K562 (cell line): ENCODE measurements around the gene PRR36. TPM values are rescaled to one million over a fixed set of nuclear protein-coding genes. Genes with fewer than 3 reads are reported as not detected.

Experiments used
- ATAC-seq: fragments of 200-7000 bp; cut with Tn5 transposase; 3 replicates; pipeline ENCODE4 v1.9.1; 2020; ENCODE audit warnings: moderate library complexity
- BruUV-seq: library from RNA; stranded (reverse); fragments of 400-500 nt; replicated peaks from 2 replicates; lab custom pipeline; 2021; lab: Mats Ljungman, UMichigan
- CTCF ChIA-PET: fragments of 300-600 bp; formaldehyde crosslinking; extraction: SDS; loops from one replicate; lab custom pipeline; 2021; ENCODE audit warnings: low intra/inter-chr PET ratio; lab: Yijun Ruan, JAX
- POLR2A ChIA-PET: fragments of 300-600, 350-650 bp; sonication (Branson Sonifier 250); formaldehyde crosslinking; extraction: SDS; loops from one replicate; lab custom pipeline; 2021; ENCODE audit warnings: antibody characterized with exemption, inconsistent platforms; lab: Yijun Ruan, JAX
- DNase-seq, 4 experiments: peaks; one replicate each; pipeline versions ENCODE4 v3.0.0 to v3.0.0-alpha.2; 2011 to 2018; ENCODE audit warnings: low spot score in 3 of 4, mixed read lengths in 3 of 4; ENCODE audit errors: extremely low read depth in 1 of 4
- FAIRE-seq: peaks from 2 replicates; lab custom pipeline; 2011; peaks lifted over from hg19 to GRCh38; lab: Jason Lieb, UNC
- H2AFZ ChIP-seq: 2 replicates; pipeline ENCODE4 v1.6.0; 2011; ENCODE audit warnings: low read depth, low read length, control low read depth, inconsistent platforms
- H3K27ac ChIP-seq: fragments of 200-600 bp; 3 replicates; pipeline ENCODE4 v1.8.0; 2011; ENCODE audit warnings: low read depth, mild to moderate bottlenecking, control low read depth, inconsistent platforms, low read length, moderate library complexity, mixed read lengths; ENCODE audit errors: extremely low read depth
- H3K27me3 ChIP-seq, 2 experiments: fragments of 300-600 bp in 1 of 2; 2 replicates in 1 of 2; 3 replicates in 1 of 2; pipeline versions ENCODE4 v1.6.0 to v1.8.0; 2011; ENCODE audit warnings: inconsistent platforms in 2 of 2, low read length in 2 of 2, mild to moderate bottlenecking in 1 of 2, mixed read lengths in 1 of 2, moderate library complexity in 1 of 2; ENCODE audit not compliant: control insufficient read depth in 2 of 2, insufficient read depth in 2 of 2
- H3K36me3 ChIP-seq: fragments of 300-600 bp; 3 replicates; pipeline ENCODE4 v1.8.0; 2011; ENCODE audit warnings: mild to moderate bottlenecking, low read length, inconsistent platforms; ENCODE audit not compliant: control insufficient read depth, insufficient read depth
- H3K4me1 ChIP-seq, 2 experiments: fragments of 200-600 bp in 1 of 2; replicated peaks in 1 of 2; 2 replicates in 1 of 2; 3 replicates in 1 of 2; pipeline versions ENCODE4 v1.5.1 to v1.8.0; 2011; ENCODE audit warnings: inconsistent platforms in 2 of 2, low read length in 2 of 2, mild to moderate bottlenecking in 1 of 2, mixed read lengths in 1 of 2, moderate library complexity in 1 of 2; ENCODE audit not compliant: control insufficient read depth in 2 of 2, insufficient read depth in 2 of 2
- H3K4me2 ChIP-seq: 2 replicates; pipeline ENCODE4 v1.6.1; 2011; ENCODE audit warnings: low read length, control low read depth, inconsistent platforms, mixed read lengths; ENCODE audit not compliant: insufficient read depth
- H3K4me3 ChIP-seq: fragments of 200-600 bp; sonication (generic), shearing (Covaris generic); 2 replicates; pipeline ENCODE4 v1.5.1; 2016; ENCODE audit warnings: control low read depth, inconsistent platforms
- H3K79me2 ChIP-seq: fragments of 200-600 bp; 3 replicates; pipeline ENCODE4 v1.8.0; 2011; ENCODE audit warnings: low read length, inconsistent platforms; ENCODE audit not compliant: control insufficient read depth, insufficient read depth
- H3K9ac ChIP-seq, 2 experiments: 2 replicates each; pipeline versions ENCODE4 v1.6.0 to v1.6.1; 2011; ENCODE audit warnings: low read depth in 2 of 2, low read length in 2 of 2, control low read depth in 1 of 2, inconsistent platforms in 1 of 2, mild to moderate bottlenecking in 1 of 2, mixed read lengths in 1 of 2; ENCODE audit not compliant: insufficient read depth in 1 of 2
- H3K9me1 ChIP-seq: one replicate; pipeline ENCODE4 v1.6.0; 2011; ENCODE audit warnings: inconsistent platforms, mild to moderate bottlenecking, low read length, moderate library complexity; ENCODE audit not compliant: control insufficient read depth, insufficient read depth
- H3K9me3 ChIP-seq: replicated peaks from 2 replicates; pipeline ENCODE4 v1.5.1; 2011; ENCODE audit warnings: low read depth, low read length, inconsistent platforms; ENCODE audit not compliant: control insufficient read depth, insufficient read depth
- H4K20me1 ChIP-seq: replicated peaks from 2 replicates; pipeline ENCODE4 v1.6.1; 2011; ENCODE audit warnings: low read length, inconsistent platforms, mixed read lengths; ENCODE audit not compliant: control insufficient read depth, insufficient read depth
- PCBP1 ChIP-seq: fragments of 200-400 bp; formaldehyde crosslinking; IDR thresholded peaks from 2 replicates; pipeline ENCODE4 v1.6.1; 2018; ENCODE audit warnings: mild to moderate bottlenecking, low read depth, low read length; ENCODE audit not compliant: poor library complexity, severe bottlenecking
- RBM14 ChIP-seq: fragments of 200-400 bp; formaldehyde crosslinking; IDR thresholded peaks from 2 replicates; pipeline ENCODE4 v1.6.1; 2018; ENCODE audit warnings: low read depth, mild to moderate bottlenecking, low read length, moderate library complexity, borderline replicate concordance; ENCODE audit not compliant: insufficient read depth
- WGBS: fragments of 100-300 bp; shearing (Covaris generic); methylation state at CpG from one replicate; pipeline ENCODE4 v1.1.6; 2016; ENCODE audit warnings: low coverage, mixed read lengths; ENCODE audit not compliant: insufficient coverage; ENCODE audit errors: missing lambda C conversion rate; 5-methylcytosine and 5-hydroxymethylcytosine counted together
- in situ Hi-C: fragments of 300-500 bp; cut with MboI; formaldehyde crosslinking; loops from 4 replicates; pipeline ENCODE4 v1.15.0; 2018; ENCODE audit warnings: inconsistent platforms, mixed read lengths
- intact Hi-C: fragments of 100-400 bp; cut with micrococcal nuclease; formaldehyde crosslinking; loops from 2 replicates; pipeline ENCODE4 v1.14.2; 2022
- polyA plus RNA-seq, 8 experiments: library from polyadenylated mRNA; depleted of rRNA in 4 of 8; stranded (reverse) in 5 of 8; unstranded in 3 of 8; fragments of >200 nt; fragmentation: Nextera tagmentation in 2 of 8; fragmentation: Illumina TruSeq in 1 of 8; extraction: Ambion mirVana in 2 of 8; extraction: Trizol in 1 of 8; gene quantifications; 2 replicates each; pipeline versions ENCODE4 v1.2.1 to v1.2.3, GENCODE V29; 2011 to 2014; ENCODE audit warnings: inconsistent platforms in 1 of 8, missing spikeins in 1 of 8
- total RNA-seq, 7 experiments: library from RNA; depleted of rRNA in 6 of 7; stranded (reverse); fragments of >200 nt in 6 of 7; fragmentation: Illumina TruSeq in 2 of 7; extraction: Trizol in 2 of 7; gene quantifications; 2 replicates each; pipeline versions ENCODE4 v1.2.1 to v1.2.3, GENCODE V29; 2011 to 2021; ENCODE audit warnings: low replicate concordance in 1 of 7

The PRR36 gene
- total and polyA plus RNA-seq, 9 of the 15 experiments (the other 6 are each of a cell fraction or from before 2014, with no cell fraction given): 0.05 to 0.42 (median 0.06) TPM; not detected in 6

DNA sequence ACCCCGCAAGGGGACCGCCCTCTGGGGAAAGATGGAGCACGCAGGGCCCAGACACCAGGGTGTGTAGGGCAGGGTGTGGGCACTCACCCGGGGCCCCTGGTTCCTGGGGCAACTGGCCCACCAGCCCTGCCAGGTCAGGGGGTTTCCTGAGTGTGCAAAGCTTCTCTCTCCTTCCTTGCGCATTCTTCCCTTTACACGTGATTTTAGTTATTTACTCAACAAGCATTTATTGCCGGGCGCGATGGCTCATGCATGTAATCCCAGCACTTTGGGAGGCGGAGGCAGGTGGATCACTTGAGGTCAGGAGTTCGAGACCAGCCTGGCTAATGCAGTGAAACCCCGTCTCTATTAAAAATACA is 20.4 kb downstream of the PRR36 start:
- in situ Hi-C loops (loop anchor here (5.0 kb wide), 1 partner anchor 69 kb away; the partner anchor contains the start of gene SNAPC2), intact Hi-C loops (loop anchor here (1.0 to 2.0 kb wide), 3 partner anchors 49 to 72 kb away; partner anchors contain the start of gene MAP2K7)
- WGBS: 49% methylated on average over 12 of the region's 12 CpGs
- Histone ChIP-seq H3K4me2 (0 out of 2 replicates have a peak overlapping the region, but pooled peaks have one; percentile 63), H3K9me3 (no peaks in the 10 kb centered on the region), H2AFZ (no peak overlapping the region; the same call in 1 of the 2 replicates), H3K4me1 (peaks cover 20 to 79% of the 10 kb centered on the region in 2 experiments), H4K20me1 (peaks cover 16% of the 10 kb centered on the region; the same call in 1 of the 2 replicates), H3K79me2 (no peaks in the 10 kb centered on the region), H3K36me3 (no peaks in the 10 kb centered on the region), H3K27ac (no peak overlapping the region), H3K4me3 (no peak overlapping the region), H3K9me1 (no peaks in the 10 kb centered on the region), H3K9ac (peak overlapping the region in 1 of 2 experiments; percentile 70; a peak in 1 of 4 replicates), H3K27me3 (peaks cover 15 to 33% of the 10 kb centered on the region in 2 experiments; a peak in 4 of 5 replicates)
- BruUV-seq: no TSS peak
- no peak for DNase-seq
- ATAC-seq: no peak
- POLR2A ChIA-PET: no interaction called here
- TF ChIP-seq RBM14: no peak
- TF ChIP-seq PCBP1: peak; percentile 4
- FAIRE-seq: no peak
- CTCF ChIA-PET: interaction anchor here (0.7 to 1.0 kb wide), 3 partner anchors 21 to 285 kb away, joined by 3 to 4 read pairs (median 3); partner anchors contain the start of gene MAP2K7
